ENCODE results near the gene SALL4.

Gene SALL4

GRCh38 chr20:51734876-51735720 lies 67.2 kb downstream of the SALL4 start:
- TF ChIP-seq POLR2AphosphoS5 (IDR thresholded peaks at IDR 0.05; ENCODE audit: low read depth, low read length) (no peak), SIN3A (IDR thresholded peaks at IDR 0.05; ENCODE audit: borderline replicate concordance, insufficient read depth, low read length) (no peak), FOXP2 (optimal IDR thresholded peaks at IDR 0.05; ENCODE audit: borderline replicate concordance, extremely low read depth, extremely low read length, insufficient read depth) (no peak), TAF1 (IDR thresholded peaks at IDR 0.05; ENCODE audit: borderline replicate concordance, insufficient read depth, low read length) (no peak), REST (IDR thresholded peaks at IDR 0.05; ENCODE audit: insufficient read depth in 1 of 2, low read depth in 2 of 2, low read length in 2 of 2) (no peak)

- TF ChIP-seq TAF1 (IDR thresholded peaks at IDR 0.05; ENCODE audit: borderline replicate concordance, insufficient read depth, low read length) (no peak), SIN3A (IDR thresholded peaks at IDR 0.05; ENCODE audit: borderline replicate concordance, insufficient read depth, low read length) (no peak)
Observed at GRCh38 chr20:51733070-51733469, 69.3 kb downstream of the SALL4 start.
